Astrocyte of the spinal cord (primary cell): Measurements from ENCODE around the gene ACVR1C.

Experiments
- DNase-seq: peaks from one replicate; pipeline ENCODE4 v3.0.0; 2011; ENCODE audit warnings: low read depth, low spot score
- H3K4me3 ChIP-seq: 2 replicates; pipeline ENCODE4 v1.5.1; 2011; ENCODE audit warnings: low read depth, mild to moderate bottlenecking, low read length, moderate library complexity
- in situ Hi-C: cut with HindIII; loops from 2 replicates; pipeline ENCODE4 v1.10.0; 2017; ENCODE audit warnings: low sequenced_read_pairs
- TF ChIP-seq, protein P1 (sequence below): IDR thresholded peaks from 2 replicates; pipeline ENCODE4 v1.5.1; 2012; ENCODE audit warnings: low read depth, mild to moderate bottlenecking, low read length, inconsistent platforms

ACVR1C gene

DNA sequence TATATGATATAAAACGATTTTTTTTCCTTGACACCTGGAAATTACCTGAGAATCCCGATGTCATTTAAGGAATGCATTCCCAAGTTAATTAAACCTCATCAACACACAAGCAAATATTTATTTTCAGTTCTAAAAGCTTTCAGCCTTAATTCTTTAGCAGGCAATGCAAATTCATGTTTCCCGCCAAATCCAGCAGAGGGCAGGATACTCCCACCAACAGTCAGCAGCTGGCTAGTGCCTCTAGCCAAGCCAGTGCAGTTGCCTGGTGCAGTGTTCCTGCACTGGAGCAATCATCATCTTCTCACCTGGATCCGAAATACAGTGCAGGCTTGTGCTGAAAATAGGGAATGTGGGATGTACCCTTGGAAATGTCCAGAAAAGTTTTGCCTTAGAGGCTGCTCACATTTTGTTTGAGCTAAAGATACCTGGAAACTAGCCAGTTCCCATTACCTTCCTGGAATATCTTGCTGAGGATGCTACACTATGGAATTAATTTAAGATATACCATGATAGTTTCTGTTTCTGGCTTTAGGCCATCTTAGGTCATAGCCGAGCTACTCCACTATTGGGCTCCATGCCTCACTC is 136.4 kb downstream of the ACVR1C start:
- TF ChIP-seq, protein P1, sequence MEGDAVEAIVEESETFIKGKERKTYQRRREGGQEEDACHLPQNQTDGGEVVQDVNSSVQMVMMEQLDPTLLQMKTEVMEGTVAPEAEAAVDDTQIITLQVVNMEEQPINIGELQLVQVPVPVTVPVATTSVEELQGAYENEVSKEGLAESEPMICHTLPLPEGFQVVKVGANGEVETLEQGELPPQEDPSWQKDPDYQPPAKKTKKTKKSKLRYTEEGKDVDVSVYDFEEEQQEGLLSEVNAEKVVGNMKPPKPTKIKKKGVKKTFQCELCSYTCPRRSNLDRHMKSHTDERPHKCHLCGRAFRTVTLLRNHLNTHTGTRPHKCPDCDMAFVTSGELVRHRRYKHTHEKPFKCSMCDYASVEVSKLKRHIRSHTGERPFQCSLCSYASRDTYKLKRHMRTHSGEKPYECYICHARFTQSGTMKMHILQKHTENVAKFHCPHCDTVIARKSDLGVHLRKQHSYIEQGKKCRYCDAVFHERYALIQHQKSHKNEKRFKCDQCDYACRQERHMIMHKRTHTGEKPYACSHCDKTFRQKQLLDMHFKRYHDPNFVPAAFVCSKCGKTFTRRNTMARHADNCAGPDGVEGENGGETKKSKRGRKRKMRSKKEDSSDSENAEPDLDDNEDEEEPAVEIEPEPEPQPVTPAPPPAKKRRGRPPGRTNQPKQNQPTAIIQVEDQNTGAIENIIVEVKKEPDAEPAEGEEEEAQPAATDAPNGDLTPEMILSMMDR: peak; percentile 86
- in situ Hi-C loops: no loop called here
- peak; percentile 69 for DNase-seq
- no peak overlapping the region for H3K4me3 ChIP-seq

GRCh38 chr2:157489983-157490382 is 138.7 kb downstream of the ACVR1C start:
- TF ChIP-seq, protein P1: no peak
- no peak overlapping the region for H3K4me3 ChIP-seq
- in situ Hi-C loops: no loop called here
- DNase-seq: no peak

- no peak for DNase-seq
- in situ Hi-C loops: no loop called here
- H3K4me3 ChIP-seq: no peak overlapping the region
- TF ChIP-seq, protein P1: no peak
Measured at GRCh38 chr2:157488877-157489276, 139.8 kb downstream of the ACVR1C start.

- DNase-seq: no peak
- in situ Hi-C loops: no loop called here
- H3K4me3 ChIP-seq: no peak overlapping the region
- TF ChIP-seq, protein P1: no peak
Measured at GRCh38 chr2:157487747-157488146, 140.9 kb downstream of the ACVR1C start.

DNA sequence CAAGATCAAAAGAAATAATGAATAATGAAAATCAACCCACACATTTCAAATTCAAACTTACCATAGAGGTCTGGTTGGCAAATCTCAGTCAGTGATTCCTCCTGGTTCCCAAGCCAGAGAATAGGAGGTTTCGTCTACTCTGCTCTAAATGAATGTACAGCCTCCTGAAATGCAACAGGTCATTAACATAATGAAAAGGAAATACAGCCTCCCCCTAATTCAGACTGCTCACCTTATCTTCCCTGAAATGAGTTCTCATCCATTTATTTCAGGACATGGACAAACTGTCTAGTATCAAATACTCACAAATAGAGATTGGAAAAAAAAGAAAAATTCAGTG is 141.4 kb downstream of the ACVR1C start:
- H3K4me3 ChIP-seq: no peak overlapping the region
- no peak for DNase-seq
- TF ChIP-seq, protein P1: no peak
- in situ Hi-C loops: no loop called here

DNA sequence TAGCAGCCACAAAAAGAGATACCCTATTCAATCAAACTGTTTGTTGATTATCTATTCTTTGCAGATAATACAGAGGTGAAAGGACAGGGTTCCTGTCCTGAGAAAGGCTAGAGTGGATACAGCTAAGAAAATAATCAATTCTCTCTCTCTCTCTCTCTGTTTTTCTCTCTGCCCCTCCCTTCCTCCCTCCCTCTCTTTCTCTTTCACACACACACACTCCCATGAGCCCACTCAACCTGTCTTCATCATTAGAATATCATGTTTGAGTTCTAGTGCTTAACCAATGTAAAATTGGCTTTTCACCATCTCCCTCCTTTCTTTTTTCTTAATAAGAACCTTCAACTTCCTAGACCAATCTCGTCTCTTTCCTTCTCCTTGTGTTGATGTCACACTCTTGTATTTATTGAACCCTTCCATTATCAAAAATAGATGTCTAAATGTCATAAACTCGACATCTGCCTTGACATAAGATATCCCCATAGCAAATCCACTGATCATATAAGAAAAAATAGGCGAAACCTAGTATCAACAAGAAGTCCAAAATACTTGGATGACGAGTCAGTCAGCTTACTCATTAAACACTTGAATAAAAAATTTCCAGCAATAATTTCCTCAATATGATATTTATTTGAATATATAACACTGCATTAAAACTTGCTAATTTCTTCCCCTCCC is 141.9 kb downstream of the ACVR1C start:
- no peak for DNase-seq
- TF ChIP-seq, protein P1: no peak

More for the DNA sequence above, 141.9 kb downstream of the ACVR1C start:
- H3K4me3 ChIP-seq: no peak overlapping the region
- in situ Hi-C loops: no loop called here
